Cardiac fibroblast (primary cell): Measurements from ENCODE around the gene REM1.
"Not testable (repeated sequence)": the region's sequence is repeated elsewhere in the genome, so short reads cannot be mapped to it uniquely, and the experiment has no call there.

ENCODE experiments used
- DNase-seq, 2 donors: peaks; one replicate each; pipeline versions ENCODE4 v3.0.0 to v3.0.0-alpha.2; 2010; ENCODE audit warnings: low read depth in 2 of 2
- H3K4me3 ChIP-seq, 2 donors: replicated peaks in 1 of 2; 1 replicate in 1 of 2; 2 replicates in 1 of 2; pipeline ENCODE4 v1.5.1; 2011; ENCODE audit warnings: low read depth in 2 of 2, low read length in 2 of 2, mild to moderate bottlenecking in 2 of 2, moderate library complexity in 1 of 2
- CTCF ChIP-seq: IDR thresholded peaks from one replicate; pipeline ENCODE4 v1.5.1; 2011; ENCODE audit warnings: low read depth, mild to moderate bottlenecking, low read length, inconsistent platforms

REM1 gene

GRCh38 chr20:31500527-31500926, 25.4 kb downstream of the REM1 start:
- no peak for TF ChIP-seq CTCF
- no peak overlapping the region for H3K4me3 ChIP-seq
- no peak for DNase-seq

- H3K4me3 ChIP-seq, result not testable (repeated sequence)
- TF ChIP-seq CTCF, result peak; percentile 88
- peak; percentile 82 to 84 for DNase-seq
Observed at GRCh38 chr20:31502884-31503673, 28.0 kb downstream of the REM1 start.

- TF ChIP-seq CTCF, result no peak
- no peak for DNase-seq
- H3K4me3 ChIP-seq, result no peak overlapping the region
Observed at GRCh38 chr20:31505903-31506302, 30.8 kb downstream of the REM1 start.

- no peak for TF ChIP-seq CTCF
- no peak overlapping the region for H3K4me3 ChIP-seq
Observed at GRCh38 chr20:31508517-31509244, 33.6 kb downstream of the REM1 start.

GRCh38 chr20:31514154-31515071, 39.3 kb downstream of the REM1 start, which contains the start of gene HM13:
TSS of gene HM13 (plus strand) at chr20:31514442. CDS start at chr20:31514552, 110 bp downstream.
- TF ChIP-seq CTCF, result peak; percentile 63
- peak within 1 kb of the TSS; percentile 98 to 100 for H3K4me3 ChIP-seq
- peak; percentile 94 to 96 for DNase-seq

More at GRCh38 chr20:31508517-31509244, 33.6 kb downstream of the REM1 start:
- no peak for DNase-seq

- TF ChIP-seq CTCF, result no peak
- H3K4me3 ChIP-seq, result peak overlapping the region; percentile 98 to 100
- DNase-seq, result no peak
Observed at GRCh38 chr20:31515072-31515774, 40.1 kb downstream of the REM1 start.
